Measurements from ENCODE around the gene NTN1. TPM values are rescaled to one million over a fixed set of nuclear protein-coding genes. Genes with fewer than 3 reads are reported as not detected.
A peak's percentile ranks its signal among the peaks of the same experiment; 100 is the strongest.

NTN1 gene
- total RNA-seq, 2 donors from 2014 or later = 17.0 to 40.4 TPM

DNA sequence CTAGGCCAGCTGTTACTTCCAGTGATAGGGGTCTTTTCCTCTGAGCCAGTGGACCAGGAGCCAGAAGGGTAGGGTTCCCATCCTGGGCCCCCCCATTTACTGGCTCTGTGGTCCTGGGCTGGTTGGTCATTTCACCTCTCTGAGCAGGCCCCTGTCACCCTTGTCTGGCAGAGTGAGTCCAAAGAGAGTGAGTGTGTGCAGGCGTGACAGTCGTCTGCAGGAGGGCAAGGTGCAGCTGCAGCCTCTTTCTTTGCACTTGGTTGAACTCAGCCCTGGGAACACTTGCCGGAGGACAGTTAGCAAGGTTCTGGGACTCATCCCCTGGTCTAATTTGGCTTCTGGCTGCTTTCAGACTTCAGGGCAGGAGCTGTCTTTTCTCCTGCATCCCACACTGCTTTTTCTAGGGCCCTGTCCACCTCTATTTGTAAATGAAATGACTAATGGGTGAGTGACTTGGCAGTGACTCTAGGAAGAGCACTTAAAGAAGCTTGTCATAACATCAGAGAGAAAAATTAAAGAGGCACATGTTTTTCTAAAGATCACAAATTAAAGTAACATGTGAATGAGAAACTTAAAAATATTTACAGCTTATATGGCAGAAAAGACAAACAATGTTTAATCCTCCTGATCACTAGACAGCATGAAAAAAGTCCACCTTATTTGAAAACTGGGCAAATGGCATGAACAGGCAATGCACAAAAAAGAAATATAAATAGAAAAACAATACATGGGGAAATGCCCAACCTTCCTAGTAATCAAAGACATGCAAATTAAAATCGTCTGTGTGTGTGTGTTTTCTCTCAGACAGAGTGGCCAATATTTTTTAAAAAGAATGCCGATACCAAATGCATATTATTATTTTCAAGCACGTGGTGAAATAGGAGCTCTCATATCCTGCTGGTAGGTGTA lies 137.5 kb downstream of the NTN1 start:
- peaks cover 8% of the 10 kb centered on the region for H3K9me3 Mint-ChIP-seq
- Histone ChIP-seq H3K9ac (ENCODE audit: extremely low read depth, low read length, poor library complexity, severe bottlenecking) (no peak overlapping the region), H3K36me3 (ENCODE audit: control insufficient read depth, insufficient read depth, low read length) (peaks cover 11% of the 10 kb centered on the region), H3K27me3 (ENCODE audit: control insufficient read depth, insufficient read depth, low read length, poor library complexity, severe bottlenecking) (no peaks in the 10 kb centered on the region), H3K9me3 (ENCODE audit: control insufficient read depth, low read length) (peaks cover 9% of the 10 kb centered on the region), H3K27ac (ENCODE audit: low read depth, low read length) (no peak overlapping the region), H3K4me1 (ENCODE audit: control insufficient read depth, insufficient read depth, low read length) (no peaks in the 10 kb centered on the region), H3K4me3 (ENCODE audit: low read length) (no peak overlapping the region)
- peaks cover 36% of the 10 kb centered on the region for H3K4me1 Mint-ChIP-seq
- H3K27ac Mint-ChIP-seq = no peak overlapping the region
- no peak for DNase-seq
- 84 to 90% methylated on average over 5 to 6 of the region's 6 CpGs for WGBS, 2 experiments (ENCODE audit: insufficient coverage in 1 of 2, insufficient read length in 1 of 2)
- TF ChIP-seq, protein P1, sequence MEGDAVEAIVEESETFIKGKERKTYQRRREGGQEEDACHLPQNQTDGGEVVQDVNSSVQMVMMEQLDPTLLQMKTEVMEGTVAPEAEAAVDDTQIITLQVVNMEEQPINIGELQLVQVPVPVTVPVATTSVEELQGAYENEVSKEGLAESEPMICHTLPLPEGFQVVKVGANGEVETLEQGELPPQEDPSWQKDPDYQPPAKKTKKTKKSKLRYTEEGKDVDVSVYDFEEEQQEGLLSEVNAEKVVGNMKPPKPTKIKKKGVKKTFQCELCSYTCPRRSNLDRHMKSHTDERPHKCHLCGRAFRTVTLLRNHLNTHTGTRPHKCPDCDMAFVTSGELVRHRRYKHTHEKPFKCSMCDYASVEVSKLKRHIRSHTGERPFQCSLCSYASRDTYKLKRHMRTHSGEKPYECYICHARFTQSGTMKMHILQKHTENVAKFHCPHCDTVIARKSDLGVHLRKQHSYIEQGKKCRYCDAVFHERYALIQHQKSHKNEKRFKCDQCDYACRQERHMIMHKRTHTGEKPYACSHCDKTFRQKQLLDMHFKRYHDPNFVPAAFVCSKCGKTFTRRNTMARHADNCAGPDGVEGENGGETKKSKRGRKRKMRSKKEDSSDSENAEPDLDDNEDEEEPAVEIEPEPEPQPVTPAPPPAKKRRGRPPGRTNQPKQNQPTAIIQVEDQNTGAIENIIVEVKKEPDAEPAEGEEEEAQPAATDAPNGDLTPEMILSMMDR (conservative IDR thresholded peaks at IDR 0.05) = no peak
- peaks cover 30% of the 10 kb centered on the region for H3K36me3 Mint-ChIP-seq (ENCODE audit: low read depth)
- H3K4me3 Mint-ChIP-seq = no peak overlapping the region
- H3K27me3 Mint-ChIP-seq (ENCODE audit: insufficient read depth) = peaks cover 23% of the 10 kb centered on the region

DNA sequence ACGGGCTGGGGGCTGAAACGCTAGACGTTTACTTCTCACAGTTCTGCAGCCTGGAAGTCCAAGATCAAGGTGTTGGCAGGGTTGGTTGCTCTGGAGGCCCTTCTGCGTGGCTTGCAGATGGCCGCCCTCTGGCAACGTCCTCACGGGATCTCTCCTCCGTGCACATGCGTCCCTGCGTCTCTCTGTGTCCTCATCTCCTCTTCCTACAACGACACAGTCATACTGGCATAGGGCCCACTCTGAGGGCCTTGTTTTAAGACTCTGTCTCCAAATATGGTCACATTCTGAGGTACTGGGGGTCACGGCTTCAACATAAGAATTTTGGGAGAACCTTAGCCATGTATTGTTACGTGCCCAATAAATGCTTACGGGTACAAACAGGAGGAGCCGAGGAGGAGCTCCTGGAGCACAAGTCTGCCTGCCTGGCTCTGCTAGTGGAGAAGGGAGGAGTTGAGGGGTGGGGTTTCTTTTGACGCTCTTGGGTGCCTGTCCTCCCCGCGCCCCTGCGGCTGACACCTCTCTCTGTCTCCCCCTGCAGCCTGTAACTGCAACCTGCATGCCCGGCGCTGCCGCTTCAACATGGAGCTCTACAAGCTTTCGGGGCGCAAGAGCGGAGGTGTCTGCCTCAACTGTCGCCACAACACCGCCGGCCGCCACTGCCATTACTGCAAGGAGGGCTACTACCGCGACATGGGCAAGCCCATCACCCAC lies 141.1 kb downstream of the NTN1 start:
- Mint-ChIP-seq H3K36me3 (ENCODE audit: low read depth) (peaks cover 55% of the 10 kb centered on the region), H3K4me3 (peak overlapping the region; percentile 32), H3K4me1 (peaks cover 22% of the 10 kb centered on the region), H3K27ac (peak overlapping the region; percentile 87), H3K27me3 (ENCODE audit: insufficient read depth) (peaks cover 3% of the 10 kb centered on the region), H3K9me3 (peaks cover 8% of the 10 kb centered on the region)
- H3K9me3 ChIP-seq (ENCODE audit: control insufficient read depth, low read length) = peaks cover 9% of the 10 kb centered on the region
- peak; percentile 90 for DNase-seq
- peaks cover 2% of the 10 kb centered on the region for H3K4me1 ChIP-seq (ENCODE audit: control insufficient read depth, insufficient read depth, low read length)
- H3K27ac ChIP-seq (ENCODE audit: low read depth, low read length) = no peak overlapping the region
- no peak overlapping the region for H3K4me3 ChIP-seq (ENCODE audit: low read length)
- H3K9ac ChIP-seq (ENCODE audit: extremely low read depth, low read length, poor library complexity, severe bottlenecking) = no peak overlapping the region
- H3K27me3 ChIP-seq (ENCODE audit: control insufficient read depth, insufficient read depth, low read length, poor library complexity, severe bottlenecking) = no peaks in the 10 kb centered on the region
- TF ChIP-seq, protein P1 (conservative IDR thresholded peaks at IDR 0.05) = peak; percentile 68
- H3K36me3 ChIP-seq (ENCODE audit: control insufficient read depth, insufficient read depth, low read length) = peaks cover 37% of the 10 kb centered on the region
- 93 to 98% methylated on average over 24 to 31 of the region's 31 CpGs for WGBS, 2 experiments (ENCODE audit: insufficient coverage in 1 of 2, insufficient read length in 1 of 2)

DNA sequence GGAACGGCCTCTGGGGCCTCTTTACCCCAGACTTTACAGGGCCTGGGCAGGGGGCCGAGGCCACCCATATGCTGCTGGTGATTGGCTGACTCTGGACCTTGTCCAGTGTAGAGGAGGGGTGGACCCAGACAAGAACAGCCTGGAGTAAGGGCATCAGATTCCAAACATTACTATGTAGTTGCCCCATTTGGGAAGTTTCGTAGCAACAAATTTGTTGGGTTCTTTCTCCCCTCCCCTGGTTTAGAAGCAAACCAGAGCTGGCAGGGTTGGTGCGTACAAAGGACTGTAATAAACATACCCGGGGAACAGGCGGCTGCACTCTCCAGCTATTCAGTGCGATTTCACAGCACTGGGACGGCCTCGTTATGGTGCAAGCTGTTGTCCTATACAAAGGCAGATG lies 145.5 kb downstream of the NTN1 start:
- Histone ChIP-seq H3K27me3 (ENCODE audit: control insufficient read depth, insufficient read depth, low read length, poor library complexity, severe bottlenecking) (no peaks in the 10 kb centered on the region), H3K4me1 (ENCODE audit: control insufficient read depth, insufficient read depth, low read length) (peaks cover 2% of the 10 kb centered on the region), H3K9ac (ENCODE audit: extremely low read depth, low read length, poor library complexity, severe bottlenecking) (no peak overlapping the region), H3K36me3 (ENCODE audit: control insufficient read depth, insufficient read depth, low read length) (peaks cover 50% of the 10 kb centered on the region), H3K9me3 (ENCODE audit: control insufficient read depth, low read length) (no peaks in the 10 kb centered on the region), H3K27ac (ENCODE audit: low read depth, low read length) (peak overlapping the region; percentile 68), H3K4me3 (ENCODE audit: low read length) (no peak overlapping the region)
- Mint-ChIP-seq H3K27ac (no peak overlapping the region), H3K27me3 (ENCODE audit: insufficient read depth) (peaks cover 2% of the 10 kb centered on the region), H3K9me3 (no peaks in the 10 kb centered on the region), H3K36me3 (ENCODE audit: low read depth) (peaks cover 49% of the 10 kb centered on the region), H3K4me3 (no peak overlapping the region), H3K4me1 (peaks cover 30% of the 10 kb centered on the region)
- 80 to 91% methylated on average over 6 to 9 of the region's 9 CpGs for WGBS, 2 experiments (ENCODE audit: insufficient coverage in 1 of 2, insufficient read length in 1 of 2)
- TF ChIP-seq, protein P1 (conservative IDR thresholded peaks at IDR 0.05) = no peak
- no peak for DNase-seq
